Heart left ventricle (tissue), 16 donors: ENCODE measurements around the gene TTYH3. TPM values are rescaled to one million over a fixed set of nuclear protein-coding genes. Genes with fewer than 3 reads are reported as not detected.

ENCODE experiments used
- ATAC-seq, 4 donors: fragments of 200-7000 bp; cut with Tn5 transposase; one replicate each; pipeline ENCODE4 v1.9.1; 2020 to 2022; ENCODE audit warnings: moderate library complexity in 4 of 4, mild to moderate bottlenecking in 3 of 4, moderate number of reproducible peaks in 1 of 4
- DNase-seq, 5 donors: peaks; one replicate each; pipeline ENCODE4 v3.0.0-alpha.2; 2020
- H3K27ac ChIP-seq, 12 donors: fragments of 200-600 bp; sonication (generic) in 4 of 12; one replicate each; pipeline versions ENCODE4 v1.5.0 to v1.8.0; 2016 to 2022; ENCODE audit warnings: mild to moderate bottlenecking in 2 of 12
- H3K27me3 ChIP-seq, 9 donors: fragments of 200-600 bp; sonication (generic) in 2 of 9; one replicate each; pipeline versions ENCODE4 v1.5.1 to v1.8.0; 2016 to 2022; ENCODE audit warnings: mild to moderate bottlenecking in 3 of 9
- H3K36me3 ChIP-seq, 9 donors: fragments of 200-600 bp; sonication (generic) in 2 of 9; one replicate each; pipeline versions ENCODE4 v1.5.0 to v1.8.0; 2018 to 2022; ENCODE audit warnings: mild to moderate bottlenecking in 2 of 9
- H3K4me1 ChIP-seq, 12 donors: fragments of 200-600 bp; sonication (generic) in 4 of 12; one replicate each; pipeline versions ENCODE4 v1.5.0 to v1.8.0; 2016 to 2022; ENCODE audit warnings: mild to moderate bottlenecking in 3 of 12
- H3K4me3 ChIP-seq, 12 donors: fragments of 200-600 bp; sonication (generic) in 4 of 12; one replicate each; pipeline versions ENCODE4 v1.5.0 to v1.8.0; 2017 to 2022; ENCODE audit warnings: mild to moderate bottlenecking in 9 of 12, moderate library complexity in 4 of 12
- H3K9me3 ChIP-seq, 12 donors: fragments of 200-600 bp; sonication (generic) in 4 of 12; one replicate each; pipeline versions ENCODE4 v1.5.0 to v1.8.0; 2016 to 2022; ENCODE audit warnings: mild to moderate bottlenecking in 1 of 12
- CTCF ChIP-seq, 12 donors: fragments of 200-600 bp; sonication (generic) in 4 of 12; IDR thresholded peaks; one replicate each; pipeline versions ENCODE4 v1.5.0 to v1.8.0; 2018 to 2022; ENCODE audit warnings: antibody characterized with exemption in 12 of 12, mild to moderate bottlenecking in 5 of 12
- POLR2A ChIP-seq, 2 donors: fragments of 450-650 bp; IDR thresholded peaks; one replicate each; pipeline ENCODE4 v1.6.1; 2017; ENCODE audit warnings: antibody characterized with exemption in 2 of 2, mild to moderate bottlenecking in 2 of 2, moderate library complexity in 2 of 2
- WGBS, 4 donors: extraction: QIAGEN DNeasy Blood & Tissue Kit in 2 of 4; methylation state at CpG; one replicate each; pipeline versions ENCODE4 v1.1.5 to v1.1.7; 2013 to 2018; 5-methylcytosine and 5-hydroxymethylcytosine counted together
- intact Hi-C, 10 donors: fragments of 100-400 bp; cut with DNase I; formaldehyde crosslinking; loops; one replicate each; pipeline versions ENCODE4 v1.11.1 to v1.14.2; 2022
- polyA plus RNA-seq, 2 donors: library from polyadenylated mRNA; stranded (reverse); fragments of 200-250 nt; gene quantifications; one replicate each; pipeline ENCODE4 v1.2.3, GENCODE V29; 2013
- total RNA-seq, 9 donors: library from RNA; depleted of rRNA in 2 of 9; stranded (reverse); fragments of >200 nt in 2 of 9; fragmentation: NEBNext Ultra II Directional in 3 of 9; extraction: Animal tissue kit (Norgen Biotek cat#: 25700) in 3 of 9; gene quantifications; one replicate each; pipeline versions ENCODE4 v1.1.0 to v1.2.4, GENCODE V29; 2016 to 2023
- donor health status: ischemic (EF 13 %, LVEDD 7.1; RV severe dilation, severe dysfunction).
- donor health status: healthy with polysubstance abuse.
- donor health status: DM: no; HTN: yes; CAD: no.
- donor health status: DM: no; HTN: no; CAD: no.
- donor health status: ischemic (EF 25% LVEDD 6.9; RV normal size, moderate dysfunction).
- donor health status: ischemic (EF 25% LVEDD 5.7; RV mildly dilated, moderate dysfunction).
- donor health status: healthy.
- donor health status: DM: yes; HTN: yes; CAD: no.
- donor health status: ischemic (EF 35%, LVEDD 5.7; RV mildly dilated, moderate dysfunction).
- donor health status: nonischemic (EF 11% LVEDD 7.7; RV severe dilation, severe dysfunction).
- donor health status: DM: yes; HTN: yes; CAD: no.
- donor health status: PGD.
- donor health status: ischemic (EF 29% LVEDD 5.4; RV normal size, mild dysfunction).
- donor health status: nonischemic (EF 23%, LVEDD 6.1; RV moderate dilation, normal function).

The TTYH3 gene
- total and polyA plus RNA-seq, 11 donors = 5.7 to 104 (median 12.8) TPM

GRCh38 chr7:2680256-2680655 is 48.5 kb downstream of the TTYH3 start:
- H3K9me3 ChIP-seq = peaks cover 0 to 3% (median 0%) of the 10 kb centered on the region in 12 donors
- peaks cover 0 to 11% (median 0%) of the 10 kb centered on the region in 12 donors for H3K4me1 ChIP-seq
- WGBS, 4 donors = 87 to 92% (median 88%) methylated on average over 9 to 13 of the region's 13 CpGs
- H3K4me3 ChIP-seq = no peak overlapping the region
- DNase-seq (no peak), ATAC-seq (no peak)
- H3K27me3 ChIP-seq = peaks cover 0 to 14% (median 0%) of the 10 kb centered on the region in 9 donors
- intact Hi-C loops = loop anchor here in 9 of 10 donors (2.0 to 10.0 kb wide), 8 partner anchors 111 to 235 kb away; partner anchors contain the start of gene GRIFIN (in 2 of the 9)
- no peaks in the 10 kb centered on the region for H3K36me3 ChIP-seq
- no peak for TF ChIP-seq POLR2A (IDR thresholded peaks at IDR 0.05)
- TF ChIP-seq CTCF (IDR thresholded peaks at IDR 0.05) = no peak
- no peak overlapping the region for H3K27ac ChIP-seq

GRCh38 chr7:2680792-2681490 is 49.2 kb downstream of the TTYH3 start:
- H3K4me3 ChIP-seq = no peak overlapping the region
- H3K27me3 ChIP-seq = peaks cover 0 to 20% (median 3%) of the 10 kb centered on the region in 9 donors
- H3K27ac ChIP-seq = no peak overlapping the region
- peak; percentile 72 to 87 (median 80) for ATAC-seq
- H3K36me3 ChIP-seq = no peaks in the 10 kb centered on the region
- peak; percentile 80 to 90 (median 82) for DNase-seq
- H3K4me1 ChIP-seq = peaks cover 0 to 11% (median 0%) of the 10 kb centered on the region in 12 donors
- WGBS, 4 donors = 26 to 42% (median 39%) methylated on average over 16 to 27 of the region's 27 CpGs
- intact Hi-C loops = loop anchor here (1.0 to 10.0 kb wide), 11 partner anchors 112 to 236 kb away; partner anchors contain the start of gene GRIFIN (in 2 of the 10)
- no peaks in the 10 kb centered on the region for H3K9me3 ChIP-seq
- peak; percentile 68 to 86 (median 78) for TF ChIP-seq CTCF (IDR thresholded peaks at IDR 0.05)
- TF ChIP-seq POLR2A (IDR thresholded peaks at IDR 0.05) = no peak

- peaks cover 3 to 33% (median 12%) of the 10 kb centered on the region in 9 donors for H3K27me3 ChIP-seq
- WGBS, 4 donors = 89 to 93% (median 90%) methylated on average over 15 to 27 of the region's 27 CpGs
- TF ChIP-seq POLR2A (IDR thresholded peaks at IDR 0.05) (no peak), CTCF (IDR thresholded peaks at IDR 0.05) (no peak)
These were observed 50.4 kb downstream of the TTYH3 start for GRCh38 chr7:2681929-2682799.

More at GRCh38 chr7:2681929-2682799, 50.4 kb downstream of the TTYH3 start:
- no peaks in the 10 kb centered on the region for H3K9me3 ChIP-seq
- peak in 1 of 5 donors; percentile 55 for DNase-seq
- no peak overlapping the region for H3K27ac ChIP-seq
- no peak for ATAC-seq
- intact Hi-C loops = loop anchor here (1.0 to 10.0 kb wide), 11 partner anchors 113 to 237 kb away; partner anchors contain the start of gene GRIFIN (in 2 of the 10)
- no peak overlapping the region for H3K4me3 ChIP-seq
- peaks cover 0 to 12% (median under 1%) of the 10 kb centered on the region in 12 donors for H3K4me1 ChIP-seq
- H3K36me3 ChIP-seq = no peaks in the 10 kb centered on the region
